NCI-H1694 (cell line): ENCODE measurements around the gene EFNA2.

Experiments
- DNase-seq: peaks from one replicate; lab custom pipeline; 2025; lab: John Stamatoyannopoulos, UW

EFNA2 gene

DNA sequence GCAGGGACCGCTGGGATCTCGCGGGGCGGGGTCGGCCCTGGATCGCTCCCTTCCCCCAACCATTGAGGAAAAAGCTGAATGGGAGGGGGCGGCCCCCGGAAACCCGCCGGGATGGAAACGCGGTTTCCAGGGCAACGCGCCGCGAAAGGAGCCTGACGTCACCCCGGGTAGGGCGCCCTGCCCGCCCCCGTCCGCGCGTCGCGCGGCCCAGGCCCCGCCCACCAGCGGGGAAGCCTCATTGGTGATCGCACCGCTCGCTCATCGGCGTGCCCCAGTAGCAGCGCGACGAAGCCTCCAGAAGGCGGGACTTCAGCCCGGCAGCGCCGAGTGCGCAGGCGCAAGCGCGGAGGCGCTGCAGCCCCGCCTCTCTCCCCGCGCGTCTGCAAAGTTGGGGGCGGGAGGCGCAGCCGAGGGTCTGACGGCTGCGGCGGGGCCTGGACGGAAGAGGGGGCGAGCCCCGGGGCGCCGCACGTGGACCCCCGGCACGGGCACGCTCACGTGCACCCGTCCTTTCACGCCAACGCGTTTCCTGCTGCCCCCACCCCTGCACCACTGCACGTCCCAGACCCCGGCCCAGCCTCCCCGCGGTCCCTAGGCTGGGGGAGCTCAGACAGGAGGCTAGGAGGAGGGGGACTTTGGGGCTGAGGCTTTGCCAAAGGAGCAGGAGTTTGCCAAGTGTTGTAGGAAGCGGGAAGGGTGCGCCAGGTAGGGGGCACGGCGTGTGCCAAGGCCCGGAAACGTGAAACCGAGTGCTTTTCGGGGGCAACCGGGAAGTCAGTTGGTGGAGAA lies 24.7 kb upstream of the EFNA2 start:
- peak; percentile 67 for DNase-seq

- no peak for DNase-seq
Observed at GRCh38 chr19:1261538-1261797, 24.2 kb upstream of the EFNA2 start.

- DNase-seq = no peak
Observed at GRCh38 chr19:1261798-1262622, 23.7 kb upstream of the EFNA2 start.

DNA sequence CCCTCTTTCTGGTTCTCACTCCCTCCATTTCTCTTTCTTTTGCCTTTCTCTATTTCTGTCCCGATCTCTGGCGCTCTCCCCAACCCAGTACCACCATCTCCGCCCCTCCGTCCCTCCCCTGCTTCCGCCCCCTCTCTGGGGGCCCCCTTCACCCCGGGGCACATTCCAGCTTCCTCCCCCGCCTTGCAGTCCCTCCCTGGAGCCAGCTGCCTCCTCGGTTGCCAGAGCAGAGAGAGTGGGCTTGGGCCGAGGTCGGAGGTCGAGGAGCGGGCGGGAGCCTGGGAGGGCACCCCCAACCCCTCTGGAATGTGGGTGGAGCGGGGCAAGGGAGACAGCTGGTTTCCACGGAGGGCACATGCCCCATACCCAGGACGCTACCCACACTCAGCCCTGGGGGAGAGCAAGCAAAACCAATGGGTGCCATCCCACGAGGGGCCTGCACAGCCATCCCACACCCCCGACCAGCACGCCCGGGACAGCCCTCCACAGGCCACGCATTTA lies 23.0 kb upstream of the EFNA2 start:
- no peak for DNase-seq

- no peak for DNase-seq
Observed at GRCh38 chr19:1263188-1263587, 22.5 kb upstream of the EFNA2 start.

DNA sequence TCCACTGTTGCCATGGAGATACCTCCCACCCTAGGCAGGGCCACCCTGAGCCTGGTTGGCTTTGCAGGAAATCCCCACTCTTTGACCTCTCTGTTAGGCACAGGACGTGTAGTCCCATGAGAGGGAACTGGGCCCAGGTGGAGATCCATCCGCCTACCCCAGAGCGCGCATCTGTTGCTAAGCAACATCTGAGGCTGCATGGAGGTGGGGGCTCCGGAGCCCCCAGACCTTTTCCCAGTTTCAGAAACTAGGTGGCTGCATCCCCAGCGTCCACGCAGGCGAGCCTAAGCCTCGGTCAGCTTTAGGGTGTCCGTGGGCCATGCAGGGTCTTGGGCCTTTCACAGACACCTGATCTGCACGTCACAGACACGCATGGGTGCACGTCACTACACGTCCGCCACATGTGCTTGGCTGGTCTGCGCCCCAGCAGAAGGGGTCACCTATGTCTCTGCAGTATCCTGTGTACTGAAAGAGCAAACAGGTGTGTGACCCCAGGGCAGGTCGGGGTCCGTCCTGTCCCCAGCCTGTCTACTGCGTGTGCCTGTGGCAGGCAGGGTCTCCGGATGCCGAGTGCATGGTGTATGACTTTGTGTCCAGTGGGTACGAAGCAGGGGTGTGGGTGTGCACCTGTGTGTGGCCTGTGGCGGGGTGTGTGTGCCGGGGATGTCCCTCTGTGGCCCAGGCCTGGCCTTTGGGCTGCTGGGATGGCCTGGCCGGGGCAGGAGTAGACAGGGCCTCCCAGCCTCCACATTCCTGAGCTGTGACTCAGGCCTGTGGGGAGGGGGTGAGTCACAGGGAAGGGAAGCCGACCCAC lies 20.7 kb upstream of the EFNA2 start:
- DNase-seq = no peak

DNA sequence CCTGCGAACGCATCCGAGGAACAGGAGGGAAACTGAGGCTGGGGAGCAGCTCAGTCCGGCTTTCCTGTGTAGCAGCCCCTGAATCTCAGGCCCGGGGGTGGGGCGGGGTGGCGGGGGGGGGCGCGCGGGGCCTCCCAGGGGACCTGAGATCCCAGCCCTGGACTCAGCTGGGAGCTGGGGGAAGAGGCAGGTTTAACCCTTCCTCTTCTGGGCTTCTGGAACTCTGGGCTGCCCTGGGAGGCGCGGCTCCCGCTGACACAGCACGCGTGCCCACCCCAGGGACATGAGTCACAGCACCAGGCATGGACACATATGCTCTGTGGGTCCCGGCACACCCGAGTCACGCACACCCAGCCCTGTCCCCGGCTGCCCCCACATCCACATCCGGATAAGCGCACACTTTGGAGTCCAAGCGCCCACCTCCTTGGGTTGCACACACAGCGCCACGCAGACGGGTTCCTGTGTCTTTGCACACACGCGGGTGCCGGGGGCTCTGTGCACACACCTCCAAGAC lies 20.0 kb upstream of the EFNA2 start:
- no peak for DNase-seq

- DNase-seq = no peak
Observed at GRCh38 chr19:1266129-1266915, 19.4 kb upstream of the EFNA2 start.

DNA sequence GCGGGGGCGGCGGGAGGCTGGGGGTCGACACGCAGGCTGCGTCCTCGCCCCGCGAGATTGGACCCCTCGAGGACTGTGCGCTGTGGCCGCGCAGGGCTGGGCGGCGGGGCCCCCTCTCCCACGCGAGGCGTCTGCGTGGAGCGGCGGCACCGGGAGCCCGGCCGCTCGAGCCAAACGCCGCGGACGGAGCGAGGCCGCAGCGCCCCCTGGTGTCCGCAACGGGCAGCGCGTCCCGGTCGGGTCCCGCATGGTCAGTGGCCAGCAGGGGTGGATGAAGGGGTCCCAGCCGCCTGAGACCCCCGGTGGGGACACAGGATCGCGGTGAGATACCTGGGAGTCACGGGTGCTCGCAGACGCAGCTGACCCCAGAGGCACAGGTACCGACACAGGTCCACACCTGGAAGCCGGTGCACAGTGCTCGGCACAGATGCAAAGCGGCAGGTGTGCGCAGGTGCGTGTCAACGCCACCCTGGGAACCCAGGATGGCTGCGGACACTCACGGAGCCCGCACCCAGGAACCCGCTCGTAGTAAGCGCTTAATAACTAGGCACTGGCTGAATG lies 18.7 kb upstream of the EFNA2 start:
- no peak for DNase-seq

DNA sequence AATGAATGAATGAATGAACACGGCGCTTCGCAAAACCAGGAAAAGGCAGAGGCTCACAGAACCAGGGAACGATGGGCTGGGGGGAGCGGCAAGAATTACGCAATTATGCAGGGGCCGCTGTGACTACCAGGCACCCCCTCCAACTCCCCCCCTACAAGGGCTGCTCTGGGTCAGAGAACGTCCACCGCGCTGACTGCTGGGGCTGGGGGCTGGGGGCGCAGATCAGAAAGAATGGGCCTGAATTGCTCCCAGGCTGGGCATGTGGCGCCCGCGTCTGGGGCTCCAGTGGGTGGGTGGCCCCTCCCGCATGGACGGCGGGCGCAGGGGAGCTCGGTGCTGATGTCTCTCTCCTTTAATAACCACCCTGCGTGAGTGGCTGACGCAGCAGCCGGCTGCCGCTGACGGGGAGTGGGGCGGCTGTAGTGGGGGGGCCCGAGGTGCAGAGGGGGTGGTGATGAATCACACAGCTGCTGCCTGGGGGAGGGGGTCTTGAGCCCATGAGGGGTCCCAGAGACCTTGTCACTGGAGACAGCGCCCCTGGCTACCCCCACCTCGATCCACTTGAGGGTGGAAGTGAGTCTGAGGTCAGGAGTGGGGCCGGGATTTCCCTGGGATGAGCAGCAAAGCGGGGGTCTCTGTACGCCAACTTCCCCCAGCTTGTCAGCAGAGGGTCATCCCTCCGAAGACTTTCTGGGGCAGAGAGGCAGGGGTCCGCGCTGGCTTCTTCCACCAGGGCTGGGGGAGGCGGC lies 18.0 kb upstream of the EFNA2 start:
- DNase-seq = no peak

- no peak for DNase-seq
Observed at GRCh38 chr19:1268226-1269064, 17.2 kb upstream of the EFNA2 start.

GRCh38 chr19:1269065-1269477 lies 16.6 kb upstream of the EFNA2 start, which contains the start of gene CIRBP:
TSS of gene CIRBP (plus strand) at chr19:1269332. CDS start at chr19:1270934, 1,602 bp downstream.
- peak; percentile 94 for DNase-seq

DNA sequence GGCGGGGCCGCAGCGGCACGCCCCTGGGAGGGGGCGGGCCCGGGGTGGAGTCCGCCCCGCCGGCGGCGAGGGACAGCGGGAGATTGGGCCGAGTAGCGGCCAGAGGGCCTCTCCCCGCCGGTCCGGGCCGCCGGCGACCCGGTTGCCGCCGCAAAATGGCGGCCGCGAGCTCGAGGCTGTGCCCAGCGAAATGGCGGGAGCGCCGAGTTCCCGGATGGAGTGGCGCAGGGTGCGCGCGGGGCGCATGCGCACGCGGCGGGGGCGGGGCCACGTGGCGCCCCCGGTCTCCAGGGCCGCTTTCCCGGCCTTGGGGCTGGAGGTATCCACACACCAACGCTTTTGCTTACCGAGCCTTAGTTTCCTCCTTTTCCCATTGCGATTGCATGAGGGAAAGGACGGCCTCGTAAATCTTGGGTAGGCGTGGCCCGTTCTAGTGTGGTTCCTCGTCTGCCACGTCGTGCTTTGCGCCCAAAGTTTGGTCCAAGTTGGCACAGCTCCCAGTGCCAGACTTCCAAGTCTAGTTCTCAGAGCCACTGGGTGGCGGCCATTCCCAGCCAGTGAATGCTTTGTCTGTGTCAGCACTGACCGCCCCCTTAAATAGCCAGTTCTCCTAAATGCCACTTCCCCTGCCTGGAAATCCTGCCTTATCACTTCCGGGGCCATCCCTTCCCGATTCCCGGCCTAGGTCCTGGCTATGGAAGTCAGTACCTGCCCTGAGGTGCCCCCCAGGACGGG lies 16.0 kb upstream of the EFNA2 start:
- DNase-seq = peak; percentile 22

GRCh38 chr19:1270213-1270853 lies 15.3 kb upstream of the EFNA2 start:
- DNase-seq = no peak

- DNase-seq = no peak
Observed at GRCh38 chr19:1270854-1271527, 14.7 kb upstream of the EFNA2 start.

GRCh38 chr19:1271528-1272422 lies 13.9 kb upstream of the EFNA2 start:
- no peak for DNase-seq
